D721Med (cell line): Measurements from ENCODE around the gene FREM1.

ENCODE experiments used
- DNase-seq: peaks from one replicate; pipeline ENCODE4 v3.0.0; 2011; ENCODE audit warnings: low spot score; ENCODE audit not compliant: insufficient read length
- FAIRE-seq: peaks from 2 replicates; lab custom pipeline; 2011; peaks lifted over from hg19 to GRCh38; lab: Jason Lieb, UNC
- CTCF ChIP-seq: IDR thresholded peaks from 2 replicates; pipeline ENCODE4 v1.5.1; 2012; ENCODE audit warnings: mild to moderate bottlenecking, control low read depth; ENCODE audit not compliant: insufficient read depth; ENCODE audit errors: missing control alignments

FREM1 gene

GRCh38 chr9:14836885-14837284 lies 73.3 kb downstream of the FREM1 start:
- FAIRE-seq (no peak), DNase-seq (no peak)
- TF ChIP-seq CTCF: no peak

- DNase-seq: no peak
- FAIRE-seq: no peak
- TF ChIP-seq CTCF: no peak
Observed at GRCh38 chr9:14831661-14832060, 78.6 kb downstream of the FREM1 start.

GRCh38 chr9:14831074-14831473 lies 79.2 kb downstream of the FREM1 start:
- DNase-seq (no peak), FAIRE-seq (no peak)
- TF ChIP-seq CTCF: no peak

GRCh38 chr9:14830057-14830456 lies 80.2 kb downstream of the FREM1 start:
- no peak for TF ChIP-seq CTCF
- FAIRE-seq (no peak), DNase-seq (no peak)

GRCh38 chr9:14829204-14829603 lies 81.0 kb downstream of the FREM1 start:
- FAIRE-seq: no peak
- DNase-seq: no peak
- TF ChIP-seq CTCF: no peak

- no peak for TF ChIP-seq CTCF
- FAIRE-seq (no peak), DNase-seq (no peak)
Observed at GRCh38 chr9:14827805-14828204, 82.4 kb downstream of the FREM1 start.

GRCh38 chr9:14824481-14824880 lies 85.7 kb downstream of the FREM1 start:
- no peak for FAIRE-seq

More at GRCh38 chr9:14824481-14824880, 85.7 kb downstream of the FREM1 start:
- no peak for DNase-seq
- no peak for TF ChIP-seq CTCF
